CD4-positive, alpha-beta T cell (primary cell): ENCODE measurements around the gene CREG1. TPM values are rescaled to one million over a fixed set of nuclear protein-coding genes. Genes with fewer than 3 reads are reported as not detected.

Source experiments
- ATAC-seq: fragments of 200-7000 bp; cut with Tn5 transposase; one replicate; pipeline ENCODE4 v1.10.0; 2022; ENCODE audit warnings: mild to moderate bottlenecking; ENCODE audit not compliant: poor library complexity
- CTCF ChIA-PET: fragments of 350-600 bp; sonication (Branson Sonifier 250); formaldehyde crosslinking; loops from one replicate; lab custom pipeline; 2021; ENCODE audit warnings: antibody characterized with exemption, inconsistent platforms; lab: Charles Lee
- POLR2A ChIA-PET: fragments of 350-600 bp; sonication (Branson Sonifier 250); formaldehyde crosslinking; loops from one replicate; lab custom pipeline; 2021; ENCODE audit warnings: antibody characterized with exemption, inconsistent platforms; lab: Charles Lee
- DNase-seq, 14 experiments: peaks; one replicate each; pipeline ENCODE4 v3.0.0-alpha.2; 2013 to 2020; ENCODE audit warnings: mixed read lengths in 2 of 14
- H3K27ac ChIP-seq, 2 donors: one replicate each; pipeline versions ENCODE4 v1.5.1 to v1.7.0; 2013; ENCODE audit warnings: low read length in 2 of 2, low read depth in 1 of 2, mild to moderate bottlenecking in 1 of 2
- H3K27me3 ChIP-seq, 2 experiments: 1 replicate in 1 of 2; 2 replicates in 1 of 2; pipeline versions ENCODE4 v1.6.1 to v1.7.0; 2013; ENCODE audit warnings: low read length in 2 of 2, control low read depth in 1 of 2, mild to moderate bottlenecking in 1 of 2, moderate library complexity in 1 of 2; ENCODE audit not compliant: insufficient read depth in 2 of 2, control insufficient read depth in 1 of 2
- H3K36me3 ChIP-seq: one replicate; pipeline ENCODE4 v1.6.1; 2013; ENCODE audit warnings: low read length, control low read depth; ENCODE audit not compliant: insufficient read depth
- H3K4me1 ChIP-seq: one replicate; pipeline ENCODE4 v1.6.1; 2013; ENCODE audit warnings: low read length, control low read depth; ENCODE audit not compliant: insufficient read depth
- H3K4me3 ChIP-seq: one replicate; pipeline ENCODE4 v1.5.1; 2013; ENCODE audit warnings: mild to moderate bottlenecking, low read length, moderate library complexity
- H3K9me3 ChIP-seq, 2 experiments: 1 replicate in 1 of 2; 2 replicates in 1 of 2; pipeline versions ENCODE4 v1.6.1 to v1.7.0; 2013; ENCODE audit warnings: low read length in 2 of 2, mild to moderate bottlenecking in 2 of 2, control low read depth in 1 of 2, moderate library complexity in 1 of 2; ENCODE audit not compliant: control insufficient read depth in 1 of 2, insufficient read depth in 1 of 2
- H3K27ac Mint-ChIP-seq: one replicate; pipeline ENCODE4 v1.8.0; 2020; ENCODE audit warnings: mixed read lengths
- H3K27me3 Mint-ChIP-seq: one replicate; pipeline ENCODE4 v1.8.0; 2021; ENCODE audit warnings: mixed read lengths
- H3K36me3 Mint-ChIP-seq: one replicate; pipeline ENCODE4 v1.8.0; 2021; ENCODE audit warnings: low read depth, mixed read lengths
- H3K4me1 Mint-ChIP-seq: one replicate; pipeline ENCODE4 v1.8.0; 2021; ENCODE audit warnings: low read depth, mixed read lengths
- H3K4me3 Mint-ChIP-seq: one replicate; pipeline ENCODE4 v1.8.0; 2020; ENCODE audit warnings: mild to moderate bottlenecking, mixed read lengths
- H3K9me3 Mint-ChIP-seq: one replicate; pipeline ENCODE4 v1.8.0; 2020; ENCODE audit warnings: mixed read lengths
- intact Hi-C, 2 experiments: fragments of 100-400 bp; cut with DNase I in 1 of 2; cut with micrococcal nuclease in 1 of 2; formaldehyde crosslinking; loops; one replicate each; pipeline versions ENCODE4 v1.15.1 to v1.9.0; 2023 to 2025; cut with DNase I, micrococcal nuclease
- total RNA-seq, 174 experiments: library from RNA in 2 of 174; stranded (reverse) in 2 of 174; gene quantifications; one replicate each; pipeline ENCODE4 v1.2.3 and lab custom pipeline; 2021 to 2026
- TF ChIP-seq, protein P1 (sequence below): fragments of 200-600 bp; IDR thresholded peaks from one replicate; pipeline ENCODE4 v1.8.0; 2022; ENCODE audit warnings: antibody characterized with exemption, mild to moderate bottlenecking

Gene CREG1
- total RNA-seq, 2 experiments from 2014 or later = 10.7 to 11.2 TPM

DNA sequence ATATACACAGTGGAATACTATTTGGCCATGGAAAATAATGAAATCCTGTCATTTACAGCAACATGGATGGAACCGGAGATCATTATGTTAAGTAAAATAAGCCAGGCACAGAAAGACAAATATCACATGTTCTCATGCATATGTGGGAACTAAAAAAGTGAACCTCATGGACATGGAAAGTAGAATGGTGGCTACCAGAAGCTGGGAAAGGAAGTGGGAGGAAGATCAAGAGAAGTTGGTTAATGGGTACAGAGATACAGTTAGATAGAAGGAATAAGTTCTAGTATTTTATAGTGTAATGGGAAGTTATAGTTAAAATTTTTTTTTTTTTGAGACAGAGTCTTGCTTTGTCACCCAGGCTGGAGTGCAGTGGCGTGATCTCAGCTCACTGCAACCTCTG, 34.8 kb upstream of the CREG1 start:
- no peaks in the 10 kb centered on the region for H3K27me3 Mint-ChIP-seq
- intact Hi-C loops = no loop called here
- TF ChIP-seq, protein P1, sequence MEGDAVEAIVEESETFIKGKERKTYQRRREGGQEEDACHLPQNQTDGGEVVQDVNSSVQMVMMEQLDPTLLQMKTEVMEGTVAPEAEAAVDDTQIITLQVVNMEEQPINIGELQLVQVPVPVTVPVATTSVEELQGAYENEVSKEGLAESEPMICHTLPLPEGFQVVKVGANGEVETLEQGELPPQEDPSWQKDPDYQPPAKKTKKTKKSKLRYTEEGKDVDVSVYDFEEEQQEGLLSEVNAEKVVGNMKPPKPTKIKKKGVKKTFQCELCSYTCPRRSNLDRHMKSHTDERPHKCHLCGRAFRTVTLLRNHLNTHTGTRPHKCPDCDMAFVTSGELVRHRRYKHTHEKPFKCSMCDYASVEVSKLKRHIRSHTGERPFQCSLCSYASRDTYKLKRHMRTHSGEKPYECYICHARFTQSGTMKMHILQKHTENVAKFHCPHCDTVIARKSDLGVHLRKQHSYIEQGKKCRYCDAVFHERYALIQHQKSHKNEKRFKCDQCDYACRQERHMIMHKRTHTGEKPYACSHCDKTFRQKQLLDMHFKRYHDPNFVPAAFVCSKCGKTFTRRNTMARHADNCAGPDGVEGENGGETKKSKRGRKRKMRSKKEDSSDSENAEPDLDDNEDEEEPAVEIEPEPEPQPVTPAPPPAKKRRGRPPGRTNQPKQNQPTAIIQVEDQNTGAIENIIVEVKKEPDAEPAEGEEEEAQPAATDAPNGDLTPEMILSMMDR = no peak
- DNase-seq (no peak), ATAC-seq (no peak)
- H3K9me3 Mint-ChIP-seq = no peaks in the 10 kb centered on the region
- H3K4me3 ChIP-seq = no peak overlapping the region
- H3K4me1 Mint-ChIP-seq = no peaks in the 10 kb centered on the region
- no peaks in the 10 kb centered on the region for H3K27me3 ChIP-seq
- no peaks in the 10 kb centered on the region for H3K4me1 ChIP-seq
- ChIA-PET POLR2A (no interaction called here), CTCF (interaction anchor here (1.1 to 1.3 kb wide), 2 partner anchors 12 to 23 kb away, joined by 3 read pairs; no protein-coding TSS in a partner anchor)
- H3K27ac Mint-ChIP-seq = no peak overlapping the region
- no peaks in the 10 kb centered on the region for H3K36me3 Mint-ChIP-seq
- no peak overlapping the region for H3K4me3 Mint-ChIP-seq
- no peaks in the 10 kb centered on the region for H3K36me3 ChIP-seq
- no peaks in the 10 kb centered on the region for H3K9me3 ChIP-seq
- H3K27ac ChIP-seq = no peak overlapping the region

DNA sequence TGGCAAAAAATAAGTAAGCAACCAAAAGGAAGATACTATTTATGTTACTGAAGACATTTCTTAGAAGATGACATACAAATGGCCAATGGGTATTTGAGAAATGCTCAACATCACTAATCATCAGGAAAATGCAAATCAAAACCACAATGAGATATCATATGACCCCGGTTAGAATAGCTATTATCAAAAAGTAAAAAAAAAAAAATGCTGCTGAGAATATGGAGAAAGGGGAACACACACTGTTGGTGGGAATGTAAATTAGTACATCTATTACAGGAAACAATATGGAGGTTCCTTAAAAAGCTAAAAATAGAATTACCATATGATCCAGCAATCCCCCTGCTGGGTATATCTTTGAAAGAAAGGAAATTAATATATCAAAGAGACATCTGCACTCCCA, 34.3 kb upstream of the CREG1 start:
- CTCF ChIA-PET = interaction anchor here (1.3 kb wide), 1 partner anchor 22 kb away, joined by 3 read pairs; no protein-coding TSS in a partner anchor

DNA sequence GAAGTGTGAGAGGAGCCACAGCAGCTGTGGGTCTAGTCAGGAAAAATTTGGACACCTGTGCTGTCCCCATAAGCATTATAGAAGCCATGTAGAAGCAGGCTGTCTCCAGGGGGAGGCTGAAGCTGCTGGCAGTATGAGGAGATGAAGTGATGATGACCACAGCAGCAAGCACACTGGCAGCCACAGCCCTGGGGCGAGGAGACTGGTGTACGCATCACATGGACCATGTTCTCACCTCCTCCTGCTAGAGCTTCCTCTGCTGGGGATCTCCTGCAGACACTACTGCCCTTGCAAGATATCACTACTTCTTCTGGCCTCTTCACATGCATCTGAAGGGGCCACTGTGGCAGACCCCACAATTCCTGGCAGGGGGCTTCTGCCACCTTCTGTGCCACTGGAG, 33.8 kb upstream of the CREG1 start:
- H3K9me3 Mint-ChIP-seq = no peaks in the 10 kb centered on the region
- no peaks in the 10 kb centered on the region for H3K4me1 ChIP-seq
- POLR2A ChIA-PET = no interaction called here
- no peaks in the 10 kb centered on the region for H3K4me1 Mint-ChIP-seq
- H3K36me3 ChIP-seq = no peaks in the 10 kb centered on the region
- no peak for ATAC-seq
- H3K4me3 ChIP-seq = no peak overlapping the region
- no peak overlapping the region for H3K27ac Mint-ChIP-seq
- no peaks in the 10 kb centered on the region for H3K9me3 ChIP-seq
- no peak overlapping the region for H3K27ac ChIP-seq
- TF ChIP-seq, protein P1 = no peak
- CTCF ChIA-PET = interaction anchor here (1.2 to 1.3 kb wide), 2 partner anchors 22 to 528 kb away, joined by 3 read pairs; no protein-coding TSS in a partner anchor
- no peak overlapping the region for H3K4me3 Mint-ChIP-seq
- no peaks in the 10 kb centered on the region for H3K36me3 Mint-ChIP-seq
- intact Hi-C loops = no loop called here
- no peaks in the 10 kb centered on the region for H3K27me3 ChIP-seq
- no peak for DNase-seq
- no peaks in the 10 kb centered on the region for H3K27me3 Mint-ChIP-seq

More for the DNA sequence above, 34.3 kb upstream of the CREG1 start:
- POLR2A ChIA-PET = no interaction called here
- Mint-ChIP-seq H3K9me3 (no peaks in the 10 kb centered on the region), H3K4me1 (no peaks in the 10 kb centered on the region), H3K36me3 (no peaks in the 10 kb centered on the region), H3K27me3 (no peaks in the 10 kb centered on the region), H3K4me3 (no peak overlapping the region), H3K27ac (no peak overlapping the region)
- H3K27me3 ChIP-seq = no peaks in the 10 kb centered on the region
- ATAC-seq (no peak), DNase-seq (no peak)
- no peaks in the 10 kb centered on the region for H3K4me1 ChIP-seq
- H3K36me3 ChIP-seq = no peaks in the 10 kb centered on the region
- H3K9me3 ChIP-seq = no peaks in the 10 kb centered on the region
- intact Hi-C loops = no loop called here
- TF ChIP-seq, protein P1 = no peak
- H3K27ac ChIP-seq = no peak overlapping the region
- H3K4me3 ChIP-seq = no peak overlapping the region
